BJ (cell line): ENCODE data around the gene PNPLA6. TPM values are rescaled to one million over a fixed set of nuclear protein-coding genes. Genes with fewer than 3 reads are reported as not detected.

Source experiments
- CTCF ChIA-PET: fragments of 350-600 bp; formaldehyde crosslinking; extraction: SDS; loops from one replicate; lab custom pipeline; 2021; ENCODE audit warnings: antibody characterized with exemption, inconsistent platforms; lab: Yijun Ruan, JAX
- POLR2A ChIA-PET: fragments of 300-600 bp; sonication (Branson Sonifier 250); formaldehyde crosslinking; extraction: SDS; loops from one replicate; lab custom pipeline; 2021; ENCODE audit warnings: antibody characterized with exemption; lab: Charles Lee
- DNase-seq: peaks from one replicate; pipeline ENCODE4 v3.0.0-alpha.2; 2011; ENCODE audit warnings: low read depth
- H3K27me3 ChIP-seq: 2 replicates; pipeline ENCODE4 v1.6.0; 2011; ENCODE audit warnings: low read length; ENCODE audit not compliant: control insufficient read depth, insufficient read depth
- H3K36me3 ChIP-seq: 2 replicates; pipeline ENCODE4 v1.5.1; 2011; ENCODE audit warnings: low read length; ENCODE audit not compliant: control insufficient read depth, insufficient read depth
- H3K4me3 ChIP-seq: 2 replicates; pipeline ENCODE4 v1.5.1; 2011; ENCODE audit warnings: low read depth, mild to moderate bottlenecking, control low read depth, low read length
- polyA plus RNA-seq: library from polyadenylated mRNA; depleted of rRNA; stranded (reverse); fragments of >200 nt; gene quantifications from 2 replicates; pipeline ENCODE4 v1.2.3, GENCODE V29; 2011
- TF ChIP-seq, protein P1 (sequence below): IDR thresholded peaks from 2 replicates; pipeline ENCODE4 v1.5.1; 2011; ENCODE audit warnings: low read depth, mild to moderate bottlenecking, control low read depth, inconsistent platforms, low read length, moderate library complexity; ENCODE audit not compliant: insufficient read depth

PNPLA6 gene
- polyA plus RNA-seq, 1 experiment = 55.1 TPM

DNA sequence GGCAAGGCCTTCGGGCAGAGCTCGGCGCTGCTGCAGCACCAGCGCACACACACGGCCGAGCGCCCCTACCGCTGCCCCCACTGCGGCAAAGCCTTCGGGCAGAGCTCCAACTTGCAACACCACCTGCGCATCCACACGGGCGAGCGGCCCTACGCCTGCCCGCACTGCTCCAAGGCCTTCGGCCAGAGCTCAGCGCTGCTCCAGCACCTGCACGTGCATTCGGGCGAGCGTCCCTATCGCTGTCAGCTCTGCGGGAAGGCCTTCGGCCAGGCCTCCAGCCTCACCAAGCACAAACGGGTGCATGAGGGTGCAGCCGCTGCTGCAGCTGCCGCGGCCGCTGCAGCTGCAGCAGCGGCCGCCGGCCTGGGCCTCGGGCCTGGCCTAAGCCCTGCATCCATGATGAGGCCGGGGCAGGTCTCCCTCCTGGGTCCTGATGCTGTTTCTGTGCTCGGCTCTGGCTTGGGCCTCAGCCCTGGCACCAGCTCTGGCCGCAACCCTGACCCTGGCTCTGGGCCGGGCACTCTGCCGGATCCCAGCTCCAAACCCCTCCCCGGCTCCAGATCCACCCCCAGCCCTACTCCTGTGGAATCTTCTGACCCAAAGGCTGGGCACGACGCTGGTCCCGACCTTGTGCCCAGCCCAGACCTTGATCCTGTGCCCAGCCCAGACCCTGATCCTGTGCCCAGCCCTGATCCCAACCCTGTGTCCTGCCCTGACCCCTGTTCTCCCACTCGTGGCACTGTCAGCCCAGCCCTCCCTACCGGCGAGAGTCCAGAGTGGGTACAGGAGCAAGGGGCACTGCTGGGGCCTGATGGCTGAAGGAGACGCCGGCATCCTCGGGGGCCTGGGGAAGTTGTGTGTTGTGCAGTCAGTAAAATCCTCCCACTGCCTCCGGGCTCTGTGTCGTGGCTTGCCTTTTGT lies 15.1 kb upstream of the PNPLA6 start:
- peaks cover 9% of the 10 kb centered on the region for H3K36me3 ChIP-seq
- ChIA-PET CTCF (interaction anchor here (1.5 to 3.0 kb wide), 2 partner anchors 8 to 15 kb away, joined by 3 to 12 read pairs; partner anchors contain the start of gene PNPLA6), POLR2A (no interaction called here)
- DNase-seq = no peak
- no peak overlapping the region for H3K4me3 ChIP-seq
- TF ChIP-seq, protein P1, sequence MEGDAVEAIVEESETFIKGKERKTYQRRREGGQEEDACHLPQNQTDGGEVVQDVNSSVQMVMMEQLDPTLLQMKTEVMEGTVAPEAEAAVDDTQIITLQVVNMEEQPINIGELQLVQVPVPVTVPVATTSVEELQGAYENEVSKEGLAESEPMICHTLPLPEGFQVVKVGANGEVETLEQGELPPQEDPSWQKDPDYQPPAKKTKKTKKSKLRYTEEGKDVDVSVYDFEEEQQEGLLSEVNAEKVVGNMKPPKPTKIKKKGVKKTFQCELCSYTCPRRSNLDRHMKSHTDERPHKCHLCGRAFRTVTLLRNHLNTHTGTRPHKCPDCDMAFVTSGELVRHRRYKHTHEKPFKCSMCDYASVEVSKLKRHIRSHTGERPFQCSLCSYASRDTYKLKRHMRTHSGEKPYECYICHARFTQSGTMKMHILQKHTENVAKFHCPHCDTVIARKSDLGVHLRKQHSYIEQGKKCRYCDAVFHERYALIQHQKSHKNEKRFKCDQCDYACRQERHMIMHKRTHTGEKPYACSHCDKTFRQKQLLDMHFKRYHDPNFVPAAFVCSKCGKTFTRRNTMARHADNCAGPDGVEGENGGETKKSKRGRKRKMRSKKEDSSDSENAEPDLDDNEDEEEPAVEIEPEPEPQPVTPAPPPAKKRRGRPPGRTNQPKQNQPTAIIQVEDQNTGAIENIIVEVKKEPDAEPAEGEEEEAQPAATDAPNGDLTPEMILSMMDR = no peak
- H3K27me3 ChIP-seq = no peaks in the 10 kb centered on the region

DNA sequence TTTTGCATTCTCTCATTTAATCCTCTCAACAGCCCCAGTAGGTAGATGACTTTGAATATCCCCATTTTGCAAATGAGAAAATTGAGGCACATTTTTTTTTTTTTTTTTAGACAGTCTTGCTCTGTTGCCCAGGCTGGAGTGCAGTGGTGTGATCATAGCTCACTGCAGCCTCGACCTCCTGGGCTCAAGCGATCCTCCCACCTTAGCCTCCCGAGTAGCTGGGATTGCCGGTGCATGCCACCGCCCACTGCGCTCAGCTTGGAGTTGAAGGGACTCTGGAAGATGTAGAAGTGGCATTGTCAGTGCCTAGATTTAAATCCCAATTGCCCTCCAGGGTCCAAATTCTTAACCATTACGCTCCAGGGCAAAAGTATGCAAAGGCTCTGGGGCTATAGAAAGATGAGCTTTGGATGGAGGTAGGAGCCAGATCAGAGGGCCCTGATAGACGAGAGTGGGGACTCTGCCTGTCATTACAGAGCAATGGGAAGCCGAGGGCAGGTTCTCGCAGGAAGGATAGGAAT lies 13.9 kb upstream of the PNPLA6 start:
- Histone ChIP-seq H3K4me3 (peak overlapping the region; percentile 70; the same call in 1 of the 2 replicates), H3K27me3 (no peaks in the 10 kb centered on the region), H3K36me3 (peaks cover 11% of the 10 kb centered on the region)
- TF ChIP-seq, protein P1 = no peak
- ChIA-PET POLR2A (interaction anchor here (0.6 kb wide), 1 partner anchor 422 kb away, joined by 3 read pairs; no protein-coding TSS in a partner anchor), CTCF (interaction anchor here (0.6 to 3.0 kb wide), 4 partner anchors 13 to 167 kb away, joined by 3 to 12 read pairs (median 6); partner anchors contain the start of gene PNPLA6)
- DNase-seq = no peak

DNA sequence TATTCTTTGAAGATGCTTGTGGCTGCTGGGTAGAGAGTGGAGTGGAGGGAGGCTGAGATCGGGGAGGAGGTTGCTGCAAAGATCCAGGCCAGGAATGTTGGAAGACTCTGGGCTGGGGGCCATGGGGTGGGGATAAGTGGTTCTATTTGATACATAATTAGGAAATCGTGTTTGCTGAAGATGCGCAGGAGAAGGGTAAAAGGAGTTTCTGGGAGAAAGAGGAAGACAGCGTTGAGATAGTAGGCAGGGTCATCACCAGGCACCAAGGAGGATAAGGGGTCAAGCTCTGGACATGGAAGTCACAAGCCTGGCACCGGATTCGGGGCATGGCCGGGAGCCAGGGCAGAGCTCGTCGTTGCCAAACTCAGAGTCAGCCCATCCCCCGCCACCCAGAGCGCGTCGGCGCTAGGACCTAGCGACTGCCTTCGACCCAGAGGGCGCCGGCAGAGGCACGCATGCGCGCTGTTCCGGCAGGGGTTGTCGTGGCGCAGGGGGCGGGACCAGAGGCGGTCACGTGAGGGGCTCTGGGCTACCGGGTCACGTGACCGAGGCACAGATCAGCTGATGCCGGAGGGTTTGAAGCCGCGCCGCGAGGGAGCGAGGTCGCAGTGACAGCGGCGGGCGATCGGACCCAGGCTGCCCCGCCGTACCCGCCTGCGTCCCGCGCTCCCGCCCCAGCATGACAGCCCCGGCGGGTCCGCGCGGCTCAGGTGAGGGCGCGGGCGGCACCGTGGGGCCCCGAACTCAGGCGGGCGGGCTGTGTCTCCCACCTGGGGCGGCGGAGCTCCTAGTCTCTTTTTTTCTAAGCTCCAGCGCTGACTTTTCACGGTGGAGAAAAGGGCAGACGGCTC lies 13.2 kb upstream of the PNPLA6 start, which contains the start of gene MCOLN1:
MCOLN1 (plus strand) TSS at position 553 of the 851 bp plus-strand sequence; CDS start at position 680, 127 bp downstream.
- ChIA-PET CTCF (interaction anchor here (0.6 to 3.0 kb wide), 4 partner anchors 11 to 168 kb away, joined by 3 to 12 read pairs (median 6); partner anchors contain the start of gene PNPLA6), POLR2A (interaction anchor here (0.6 kb wide), 1 partner anchor 423 kb away, joined by 3 read pairs; no protein-coding TSS in a partner anchor)
- H3K36me3 ChIP-seq = peaks cover 11% of the 10 kb centered on the region
- peak within 1 kb of the TSS; percentile 70 for H3K4me3 ChIP-seq
- H3K27me3 ChIP-seq = no peaks in the 10 kb centered on the region
- peak; percentile 61 for DNase-seq
- TF ChIP-seq, protein P1 = no peak

DNA sequence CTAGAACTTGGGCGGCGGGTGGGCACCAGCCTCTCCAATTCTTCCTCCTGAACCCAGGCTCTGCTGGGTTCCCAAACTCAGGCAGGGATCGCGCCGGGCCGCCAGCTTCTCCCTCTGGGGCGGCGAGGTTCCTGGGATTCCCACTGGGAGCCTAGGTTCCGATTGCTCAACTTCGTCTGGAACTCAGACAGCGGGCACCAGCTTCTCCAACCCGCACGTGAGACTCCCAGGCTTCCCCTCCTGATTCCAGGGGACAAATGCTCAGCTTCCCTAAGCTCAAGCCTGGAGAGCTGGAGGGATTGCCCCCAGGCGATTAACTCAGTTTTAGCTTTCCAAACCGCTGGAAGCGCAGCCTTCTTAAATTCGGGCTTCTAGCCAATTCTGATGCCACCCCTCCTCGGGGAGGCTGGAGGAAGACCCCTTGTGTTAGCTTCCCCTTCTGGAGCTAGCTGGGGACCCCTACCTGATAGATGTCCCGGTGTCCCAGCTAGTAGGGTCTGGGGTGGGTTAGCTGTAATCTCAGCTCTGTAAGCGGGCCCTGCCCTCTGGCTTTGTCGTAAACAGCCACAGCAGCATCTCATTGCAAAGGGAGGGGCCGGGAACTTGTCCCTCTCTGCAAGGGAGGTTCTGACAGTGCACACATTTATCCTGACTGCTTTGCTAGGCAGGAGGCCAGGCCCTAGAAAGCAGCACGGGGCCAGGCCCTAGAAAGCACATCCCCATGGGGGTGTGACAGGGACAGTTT lies 12.4 kb upstream of the PNPLA6 start:
- ChIA-PET POLR2A (interaction anchor here (0.6 kb wide), 1 partner anchor 38 kb away, joined by 3 read pairs; no protein-coding TSS in a partner anchor), CTCF (interaction anchor here (0.6 to 3.0 kb wide), 4 partner anchors 10 to 169 kb away, joined by 3 to 12 read pairs (median 6); partner anchors contain the start of gene PNPLA6)
- DNase-seq = no peak
- Histone ChIP-seq H3K36me3 (peaks cover 11% of the 10 kb centered on the region), H3K4me3 (peak overlapping the region; percentile 70), H3K27me3 (no peaks in the 10 kb centered on the region)
- TF ChIP-seq, protein P1 = no peak
